ENCODE results near the gene KIF17. TPM values are rescaled to one million over a fixed set of nuclear protein-coding genes. Genes with fewer than 3 reads are reported as not detected.

KIF17 gene
- total RNA-seq, 4 donors from 2014 or later: 0.76 to 5.6 (median 2.1) TPM

GRCh38 chr1:20727746-20728316 lies 10.0 kb upstream of the KIF17 start:
- WGBS: 57% methylated on average over 5 of the region's 13 CpGs
- no peak overlapping the region for H3K27ac ChIP-seq
- H3K27me3 ChIP-seq: peaks cover 37% of the 10 kb centered on the region
- no peak for DNase-seq (ENCODE audit: low spot score in 2 of 2)
- no peak overlapping the region for H3K4me3 ChIP-seq
- no peaks in the 10 kb centered on the region for H3K36me3 ChIP-seq
- no peaks in the 10 kb centered on the region for H3K9me3 ChIP-seq
- TF ChIP-seq CTCF (IDR thresholded peaks at IDR 0.05) (no peak), EP300 (IDR thresholded peaks at IDR 0.05) (no peak), POLR2AphosphoS5 (IDR thresholded peaks at IDR 0.05) (no peak), POLR2A (IDR thresholded peaks at IDR 0.05) (no peak)
- H3K4me1 ChIP-seq: peaks cover 23% of the 10 kb centered on the region

GRCh38 chr1:20726932-20727745 lies 9.3 kb upstream of the KIF17 start:
- Histone ChIP-seq H3K4me3 (no peak overlapping the region), H3K36me3 (no peaks in the 10 kb centered on the region), H3K9me3 (no peaks in the 10 kb centered on the region), H3K27ac (no peak overlapping the region), H3K27me3 (peaks cover 35% of the 10 kb centered on the region), H3K4me1 (peaks cover 16% of the 10 kb centered on the region)
- TF ChIP-seq CTCF (IDR thresholded peaks at IDR 0.05) (no peak), EP300 (IDR thresholded peaks at IDR 0.05) (no peak), POLR2A (IDR thresholded peaks at IDR 0.05) (no peak), POLR2AphosphoS5 (IDR thresholded peaks at IDR 0.05) (no peak)
- DNase-seq (ENCODE audit: low spot score in 2 of 2): no peak
- 100% methylated on average over 2 of the region's 17 CpGs for WGBS

- WGBS: 79% methylated on average over 9 of the region's 25 CpGs
- Histone ChIP-seq H3K9me3 (no peaks in the 10 kb centered on the region), H3K4me3 (no peak overlapping the region), H3K36me3 (no peaks in the 10 kb centered on the region), H3K4me1 (peaks cover 8% of the 10 kb centered on the region), H3K27me3 (peaks cover 26% of the 10 kb centered on the region), H3K27ac (no peak overlapping the region)
- DNase-seq (ENCODE audit: low spot score in 2 of 2): no peak
- TF ChIP-seq POLR2A (IDR thresholded peaks at IDR 0.05): no peak
- TF ChIP-seq CTCF (IDR thresholded peaks at IDR 0.05): no peak
- TF ChIP-seq POLR2AphosphoS5 (IDR thresholded peaks at IDR 0.05): no peak
- TF ChIP-seq EP300 (IDR thresholded peaks at IDR 0.05): no peak
Observed at GRCh38 chr1:20726118-20726911, 8.5 kb upstream of the KIF17 start.

GRCh38 chr1:20725189-20726117 lies 7.6 kb upstream of the KIF17 start:
- Histone ChIP-seq H3K4me3 (no peak overlapping the region), H3K27me3 (peaks cover 18% of the 10 kb centered on the region), H3K36me3 (no peaks in the 10 kb centered on the region), H3K9me3 (no peaks in the 10 kb centered on the region), H3K27ac (no peak overlapping the region), H3K4me1 (peaks cover 6% of the 10 kb centered on the region)
- no peak for DNase-seq (ENCODE audit: low spot score in 2 of 2)
- 71% methylated on average over 13 of the region's 29 CpGs for WGBS
- TF ChIP-seq POLR2A (IDR thresholded peaks at IDR 0.05): no peak
- no peak for TF ChIP-seq CTCF (IDR thresholded peaks at IDR 0.05)
- no peak for TF ChIP-seq POLR2AphosphoS5 (IDR thresholded peaks at IDR 0.05)
- no peak for TF ChIP-seq EP300 (IDR thresholded peaks at IDR 0.05)

Data from suprapubic skin (tissue), 4 donors.